Fibroblast of the aortic adventitia (primary cell): ENCODE data around the gene GPR176. TPM values are rescaled to one million over a fixed set of nuclear protein-coding genes. Genes with fewer than 3 reads are reported as not detected.

Experiments
- DNase-seq: peaks from one replicate; pipeline ENCODE4 v3.0.0-alpha.2; 2010; ENCODE audit warnings: low read depth
- H3K4me3 ChIP-seq: 2 replicates; pipeline ENCODE4 v1.5.1; 2011; ENCODE audit warnings: low read depth, mild to moderate bottlenecking, control low read depth, low read length, moderate library complexity
- total RNA-seq: library from RNA; depleted of rRNA; stranded (reverse); fragments of >200 nt; gene quantifications from 2 replicates; pipeline ENCODE4 v1.2.3, GENCODE V29; 2012; ENCODE audit warnings: low replicate concordance
- TF ChIP-seq, protein P1 (sequence below): IDR thresholded peaks from 2 replicates; pipeline ENCODE4 v1.5.1; 2011; ENCODE audit warnings: mild to moderate bottlenecking, low read length, control low read depth, inconsistent platforms; ENCODE audit not compliant: insufficient read depth

Gene GPR176
- total RNA-seq, 1 donor = 160 TPM

DNA sequence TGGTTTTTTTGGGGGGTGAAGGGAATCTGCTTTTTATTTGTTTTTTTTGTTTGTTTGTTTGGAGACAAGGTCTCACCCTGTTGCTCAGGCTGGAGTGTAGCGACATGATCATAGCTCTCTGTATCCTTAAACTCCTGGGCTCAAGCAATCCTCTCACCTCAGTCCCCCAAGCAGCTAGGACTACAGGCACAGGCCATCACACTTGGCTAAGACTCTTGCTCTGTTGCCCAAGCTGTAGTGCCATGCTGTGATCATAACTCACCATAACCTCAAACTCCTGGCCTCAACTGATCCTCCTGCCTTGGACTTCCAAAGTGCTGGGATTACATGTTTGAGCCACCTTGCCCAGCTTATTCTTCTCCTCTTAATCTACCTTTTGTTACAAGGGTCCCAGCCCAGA, 31.8 kb downstream of the GPR176 start:
- TF ChIP-seq, protein P1, sequence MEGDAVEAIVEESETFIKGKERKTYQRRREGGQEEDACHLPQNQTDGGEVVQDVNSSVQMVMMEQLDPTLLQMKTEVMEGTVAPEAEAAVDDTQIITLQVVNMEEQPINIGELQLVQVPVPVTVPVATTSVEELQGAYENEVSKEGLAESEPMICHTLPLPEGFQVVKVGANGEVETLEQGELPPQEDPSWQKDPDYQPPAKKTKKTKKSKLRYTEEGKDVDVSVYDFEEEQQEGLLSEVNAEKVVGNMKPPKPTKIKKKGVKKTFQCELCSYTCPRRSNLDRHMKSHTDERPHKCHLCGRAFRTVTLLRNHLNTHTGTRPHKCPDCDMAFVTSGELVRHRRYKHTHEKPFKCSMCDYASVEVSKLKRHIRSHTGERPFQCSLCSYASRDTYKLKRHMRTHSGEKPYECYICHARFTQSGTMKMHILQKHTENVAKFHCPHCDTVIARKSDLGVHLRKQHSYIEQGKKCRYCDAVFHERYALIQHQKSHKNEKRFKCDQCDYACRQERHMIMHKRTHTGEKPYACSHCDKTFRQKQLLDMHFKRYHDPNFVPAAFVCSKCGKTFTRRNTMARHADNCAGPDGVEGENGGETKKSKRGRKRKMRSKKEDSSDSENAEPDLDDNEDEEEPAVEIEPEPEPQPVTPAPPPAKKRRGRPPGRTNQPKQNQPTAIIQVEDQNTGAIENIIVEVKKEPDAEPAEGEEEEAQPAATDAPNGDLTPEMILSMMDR = no peak
- no peak overlapping the region for H3K4me3 ChIP-seq
- no peak for DNase-seq

DNA sequence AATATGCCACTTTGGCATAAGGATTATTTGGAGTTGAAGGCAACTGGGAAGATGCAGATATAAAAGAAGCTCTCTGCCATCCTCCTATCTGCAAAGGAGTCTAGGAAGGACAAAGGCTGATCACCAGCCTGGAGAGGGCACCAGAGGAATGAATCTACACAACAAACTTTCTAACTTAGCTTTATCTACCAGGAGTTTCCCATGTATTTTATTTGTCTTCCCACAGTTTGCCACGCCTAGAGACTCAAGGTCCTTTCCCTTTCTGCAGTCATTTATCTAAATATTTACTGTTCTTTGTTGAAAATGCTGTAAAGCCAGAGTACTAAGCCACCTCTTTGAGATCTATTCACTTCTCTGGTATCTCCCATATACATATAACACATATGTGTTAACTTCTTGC, 32.2 kb downstream of the GPR176 start:
- TF ChIP-seq, protein P1 = peak; percentile 46
- DNase-seq = peak; percentile 58
- H3K4me3 ChIP-seq = no peak overlapping the region

DNA sequence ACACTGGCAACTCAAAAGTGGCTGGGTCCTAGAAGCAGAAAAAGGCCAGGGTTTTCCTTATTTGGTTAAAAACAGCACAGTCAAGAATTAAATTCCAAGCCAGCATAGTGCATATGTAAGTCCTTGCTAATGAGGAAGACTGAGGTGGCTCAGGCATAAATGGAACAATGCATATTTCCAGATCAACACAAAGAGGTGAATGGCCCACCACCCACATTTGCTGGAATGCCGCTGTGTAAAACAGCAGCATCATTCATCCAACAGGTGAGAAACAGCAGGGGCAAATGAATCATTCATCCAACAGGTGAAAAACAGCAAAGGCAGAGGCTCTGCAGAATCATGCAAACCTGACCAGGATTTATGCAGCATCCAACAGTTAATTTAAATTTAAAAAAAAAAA, 32.9 kb downstream of the GPR176 start:
- TF ChIP-seq, protein P1 = no peak
- DNase-seq = no peak
- no peak overlapping the region for H3K4me3 ChIP-seq

DNA sequence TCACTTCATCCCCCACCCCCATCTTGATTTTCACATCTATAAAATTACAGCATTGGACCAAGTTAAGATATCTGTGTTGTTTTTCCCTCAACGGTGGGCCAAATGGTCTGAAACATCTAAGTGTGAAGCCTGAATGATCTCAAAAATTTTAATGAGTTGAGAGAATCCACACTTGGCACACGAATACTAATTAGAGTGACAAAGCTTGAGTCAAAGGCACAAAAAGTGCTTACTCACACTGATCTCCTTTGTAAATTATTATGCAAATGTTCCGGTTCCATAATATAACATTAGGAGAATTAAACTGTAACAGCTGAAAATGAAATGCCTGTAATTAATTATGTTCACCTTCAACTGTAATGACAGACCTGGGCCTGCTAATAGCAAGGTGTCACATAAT, 33.6 kb downstream of the GPR176 start:
- TF ChIP-seq, protein P1 = no peak
- DNase-seq = no peak
- no peak overlapping the region for H3K4me3 ChIP-seq

DNA sequence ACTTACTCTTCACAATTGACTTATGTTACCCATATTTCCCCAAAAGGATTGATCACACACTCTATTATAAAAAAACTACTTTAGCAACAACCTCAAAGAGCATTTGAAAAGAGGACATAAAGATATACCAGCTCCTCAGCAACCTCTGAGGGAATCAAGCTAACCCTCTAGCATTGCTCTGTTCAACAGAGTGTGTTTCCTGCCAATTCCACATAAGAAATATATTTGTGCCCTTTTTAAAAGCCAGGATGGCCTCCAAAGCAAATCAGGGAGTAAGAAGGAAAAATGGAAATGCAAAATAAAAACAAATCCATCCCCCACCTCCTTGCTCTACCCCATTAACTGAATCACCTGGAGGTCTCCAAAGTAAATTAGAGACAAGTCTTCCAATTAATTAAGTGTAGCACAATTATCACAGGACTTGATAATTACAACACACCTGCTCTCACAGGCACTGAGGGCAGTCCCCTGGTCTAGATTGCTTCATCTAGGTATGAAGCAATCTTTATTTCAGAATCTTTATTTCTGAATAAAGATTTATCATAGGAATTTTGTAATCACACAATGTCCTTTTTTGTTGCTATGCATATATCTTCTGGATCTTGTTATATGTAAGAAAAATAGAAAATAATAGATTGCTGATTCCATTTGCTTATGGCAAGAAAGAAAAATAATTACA, 34.8 kb downstream of the GPR176 start:
- DNase-seq = no peak
- TF ChIP-seq, protein P1 = no peak
- no peak overlapping the region for H3K4me3 ChIP-seq

DNA sequence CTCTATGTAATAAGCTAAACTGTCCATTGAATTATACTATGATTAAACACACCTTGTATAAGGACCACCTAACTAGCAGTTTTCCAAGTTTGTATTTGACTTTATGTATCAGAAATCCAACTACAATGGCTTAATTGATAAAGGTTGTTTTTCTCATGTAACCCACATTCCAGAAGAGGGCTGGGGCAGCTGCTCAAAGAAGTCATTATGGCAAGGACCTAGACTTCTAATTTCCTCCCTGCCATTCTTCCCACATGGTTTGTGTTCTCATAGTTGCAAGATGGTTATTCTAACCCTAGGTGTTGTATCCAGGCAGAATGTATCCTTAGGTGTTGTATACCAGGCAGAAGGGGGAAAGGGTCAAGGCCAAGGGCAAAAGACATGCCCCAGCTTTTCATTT, 35.7 kb downstream of the GPR176 start:
- TF ChIP-seq, protein P1 = no peak
- H3K4me3 ChIP-seq = no peak overlapping the region
- no peak for DNase-seq

DNA sequence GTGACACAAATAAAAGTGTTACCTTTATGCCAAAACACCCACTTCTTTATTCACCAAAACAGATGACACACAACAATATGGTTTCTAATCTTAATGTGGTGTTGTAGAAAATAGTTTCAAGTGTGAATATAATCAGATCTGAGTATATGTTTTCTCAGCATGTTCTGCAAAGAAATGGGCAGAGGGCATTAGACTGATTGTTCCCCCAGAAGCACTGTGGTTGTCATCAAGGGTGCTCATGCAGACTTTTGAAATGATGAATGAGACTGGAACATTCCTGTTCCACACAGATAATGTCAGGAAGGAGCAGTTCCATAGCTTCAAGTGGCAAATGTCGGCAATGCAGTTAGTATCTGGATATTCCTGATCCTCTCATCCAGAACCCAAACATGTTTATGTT, 37.5 kb downstream of the GPR176 start:
- DNase-seq = no peak
- H3K4me3 ChIP-seq = no peak overlapping the region
- TF ChIP-seq, protein P1 = no peak
